WTC11 (cell line): Measurements from ENCODE around the gene IGSF5. TPM values are rescaled to one million over a fixed set of nuclear protein-coding genes. Genes with fewer than 3 reads are reported as not detected.

Source experiments
- ATAC-seq: fragments of 200-7000 bp; cut with Tn5 transposase; 2 replicates; pipeline ENCODE4 v1.10.0; 2021; ENCODE audit warnings: mild to moderate bottlenecking, moderate library complexity
- CTCF ChIA-PET: fragments of 300-600 bp; sonication (Branson Sonifier 250); formaldehyde crosslinking; loops from one replicate; lab custom pipeline; 2021; ENCODE audit warnings: antibody characterized with exemption; lab: Charles Lee
- POLR2A ChIA-PET: fragments of 350-600 bp; sonication (Branson Sonifier 250); formaldehyde crosslinking; loops from one replicate; lab custom pipeline; 2021; ENCODE audit warnings: antibody characterized with exemption; lab: Charles Lee
- DNase-seq: peaks from one replicate; pipeline ENCODE4 v3.0.0; 2021; ENCODE audit warnings: low spot score
- H3K27ac Mint-ChIP-seq: 2 replicates; pipeline ENCODE4 v1.8.0; 2021; ENCODE audit warnings: mixed read lengths
- H3K27me3 Mint-ChIP-seq: 2 replicates; pipeline ENCODE4 v1.8.0; 2021; ENCODE audit warnings: low read depth, mild to moderate bottlenecking, moderate library complexity, mixed read lengths
- H3K36me3 Mint-ChIP-seq: 2 replicates; pipeline ENCODE4 v1.8.0; 2021; ENCODE audit warnings: mixed read lengths
- H3K4me1 Mint-ChIP-seq: 2 replicates; pipeline ENCODE4 v1.8.0; 2022; ENCODE audit warnings: mixed read lengths
- H3K4me3 Mint-ChIP-seq: 2 replicates; pipeline ENCODE4 v1.8.0; 2021; ENCODE audit warnings: mild to moderate bottlenecking, moderate library complexity, mixed read lengths
- H3K9me3 Mint-ChIP-seq: 2 replicates; pipeline ENCODE4 v1.8.0; 2021; ENCODE audit warnings: mixed read lengths
- AFF4 ChIP-seq: sonication (generic); formaldehyde crosslinking; IDR thresholded peaks from 2 replicates; pipeline ENCODE4 v1.8.1; 2023; ENCODE audit warnings: mild to moderate bottlenecking, missing genetic modification reagents, borderline replicate concordance
- FOXP1 ChIP-seq: sonication (generic); formaldehyde crosslinking; IDR thresholded peaks from 2 replicates; pipeline ENCODE4 v1.8.0; 2022; ENCODE audit warnings: missing genetic modification reagents, mild to moderate bottlenecking, moderate library complexity, borderline replicate concordance
- GRHL2 ChIP-seq: fragments of 250-450 bp; sonication (Bioruptor Pico); IDR thresholded peaks from 2 replicates; pipeline ENCODE4 v1.8.0; 2022; ENCODE audit warnings: mild to moderate bottlenecking, moderate library complexity; ENCODE audit not compliant: insufficient replicate concordance, severe bottlenecking
- IRF1 ChIP-seq: sonication (generic); formaldehyde crosslinking; IDR thresholded peaks from 2 replicates; pipeline ENCODE4 v1.8.0; 2023; ENCODE audit warnings: missing genetic modification reagents
- MLX ChIP-seq: sonication (generic); formaldehyde crosslinking; IDR thresholded peaks from 2 replicates; pipeline ENCODE4 v1.8.1; 2023; ENCODE audit warnings: mild to moderate bottlenecking, missing genetic modification reagents, moderate library complexity
- NFYB ChIP-seq: sonication (generic); formaldehyde crosslinking; conservative IDR thresholded peaks from 2 replicates; pipeline ENCODE4 v1.8.0; 2022; ENCODE audit warnings: low read depth, missing genetic modification reagents
- TEAD4 ChIP-seq: sonication (generic); formaldehyde crosslinking; IDR thresholded peaks from 2 replicates; pipeline ENCODE4 v1.8.0; 2022; ENCODE audit warnings: mild to moderate bottlenecking, missing genetic modification reagents
- TP53 ChIP-seq: sonication (generic); formaldehyde crosslinking; IDR thresholded peaks from 2 replicates; pipeline ENCODE4 v1.8.1; 2023; ENCODE audit warnings: mild to moderate bottlenecking, missing genetic modification reagents
- ZNF219 ChIP-seq: sonication (generic); formaldehyde crosslinking; IDR thresholded peaks from 2 replicates; pipeline ENCODE4 v1.8.0; 2023; ENCODE audit warnings: missing genetic modification reagents, mild to moderate bottlenecking, borderline replicate concordance
- ZNF232 ChIP-seq: sonication (generic); formaldehyde crosslinking; IDR thresholded peaks from 2 replicates; pipeline ENCODE4 v1.8.0; 2022; ENCODE audit warnings: mild to moderate bottlenecking, missing genetic modification reagents
- ZNF281 ChIP-seq: sonication (generic); formaldehyde crosslinking; IDR thresholded peaks from 2 replicates; pipeline ENCODE4 v1.8.0; 2023; ENCODE audit warnings: mild to moderate bottlenecking, missing genetic modification reagents
- ZNF512 ChIP-seq: sonication (generic); formaldehyde crosslinking; IDR thresholded peaks from 2 replicates; pipeline ENCODE4 v1.8.1; 2022; ENCODE audit warnings: missing genetic modification reagents, borderline replicate concordance
- total RNA-seq: library from RNA; stranded (reverse); gene quantifications from 3 replicates; pipeline ENCODE4 v1.2.3, GENCODE V29; 2021

The IGSF5 gene
- total RNA-seq, 1 experiment from 2014 or later, result 3.6 TPM

- TF ChIP-seq IRF1 (CRISPR knock-in tag), result no peak
- TF ChIP-seq, all 79 proteins: peak for 0
Measured at GRCh38 chr21:39837861-39838359, 92.9 kb downstream of the IGSF5 start (continued).

GRCh38 chr21:39840373-39841097 is 95.6 kb downstream of the IGSF5 start:
- Mint-ChIP-seq H3K4me3 (no peak overlapping the region), H3K9me3 (peaks cover 4% of the 10 kb centered on the region), H3K27me3 (no peaks in the 10 kb centered on the region; the same call in 1 of the 2 replicates), H3K36me3 (no peaks in the 10 kb centered on the region), H3K27ac (no peak overlapping the region), H3K4me1 (peaks cover 18% of the 10 kb centered on the region)
- POLR2A ChIA-PET, result interaction anchor here (0.5 to 0.6 kb wide), 2 partner anchors 58 to 1912 kb away, joined by 3 read pairs; no protein-coding TSS in a partner anchor
- TF ChIP-seq ZNF281 (CRISPR knock-in tag) (no peak), GRHL2 (CRISPR knock-in tag) (no peak), ZNF512 (CRISPR knock-in tag) (no peak), ZNF219 (CRISPR knock-in tag) (no peak), ZNF232 (CRISPR knock-in tag) (no peak), TP53 (CRISPR knock-in tag) (no peak), AFF4 (CRISPR knock-in tag) (no peak), FOXP1 (CRISPR knock-in tag) (no peak), NFYB (CRISPR knock-in tag) (no peak), MLX (CRISPR knock-in tag) (no peak), TEAD4 (CRISPR knock-in tag) (no peak)
- CTCF ChIA-PET, result no interaction called here
- no peak for ATAC-seq
- DNase-seq, result no peak
